ENCODE results near the gene SALL1. TPM values are rescaled to one million over a fixed set of nuclear protein-coding genes. Genes with fewer than 3 reads are reported as not detected.

Gene SALL1
- total and polyA plus RNA-seq, 2 of the 13 experiments (the other 11 are each of a cell fraction or from before 2014, with no cell fraction given), result 6.6 to 12.3 TPM

GRCh38 chr16:51155820-51156806 lies 5.0 kb upstream of the SALL1 start (continued):
- TF ChIP-seq HMG20A (CRISPR knock-in tag; IDR thresholded peaks at IDR 0.05; ENCODE audit: borderline replicate concordance) (no peak), MTA1 (CRISPR knock-in tag; IDR thresholded peaks at IDR 0.05; ENCODE audit: borderline replicate concordance) (peak; percentile 66; the same call in 1 of the 2 replicates), CSRNP2 (CRISPR knock-in tag; conservative IDR thresholded peaks at IDR 0.05; ENCODE audit: low read depth) (no peak), STAT6 (CRISPR knock-in tag; IDR thresholded peaks at IDR 0.05; ENCODE audit: borderline replicate concordance) (no peak), ZNF609 (CRISPR knock-in tag; IDR thresholded peaks at IDR 0.05; ENCODE audit: borderline replicate concordance) (no peak), ZBTB21 (CRISPR knock-in tag; IDR thresholded peaks at IDR 0.05) (no peak), ZNF431 (CRISPR knock-in tag; IDR thresholded peaks at IDR 0.05; ENCODE audit: borderline replicate concordance, low read depth) (no peak), TFDP1 (CRISPR knock-in tag; IDR thresholded peaks at IDR 0.05; ENCODE audit: borderline replicate concordance) (no peak), MXD1 (CRISPR knock-in tag; IDR thresholded peaks at IDR 0.05) (0 out of 2 replicates have a peak, but pooled peaks have one; percentile 32), FOSL2 (CRISPR knock-in tag; IDR thresholded peaks at IDR 0.05) (no peak), EZH2 (conservative IDR thresholded peaks at IDR 0.05; ENCODE audit: low read depth, low read length) (0 out of 2 replicates have a peak, but pooled peaks have one; percentile 42), ZNF354B (CRISPR knock-in tag; IDR thresholded peaks at IDR 0.05) (no peak), GATAD1 (CRISPR knock-in tag; IDR thresholded peaks at IDR 0.05) (no peak), HDAC6 (IDR thresholded peaks at IDR 0.05; ENCODE audit: low read depth, low read length) (peak; percentile 93; the same call in 1 of the 2 replicates), HNRNPLL (IDR thresholded peaks at IDR 0.05; ENCODE audit: low read depth, low read length, poor library complexity, severe bottlenecking) (peak; percentile 55)

All from HepG2 (cell line).